GM21576 (cell line): ENCODE measurements around the gene MBD2.
"Not testable (repeated sequence)": the region's sequence is repeated elsewhere in the genome, so short reads cannot be mapped to it uniquely, and the experiment has no call there.

Experiments used
- ATAC-seq: cut with Tn5 transposase; IDR thresholded peaks from one replicate; pipeline ENCODE4 v1.9.1; 2021; ENCODE audit warnings: mild to moderate bottlenecking, moderate library complexity; ENCODE audit not compliant: unreplicated experiment

Gene MBD2

GRCh38 chr18:54224379-54225014, at the start of gene MBD2:
TSS of gene MBD2 (minus strand) at chr18:54224669. CDS start at chr18:54224559, 110 bp downstream.
- ATAC-seq, result peak; percentile 88

- peak; percentile 32 for ATAC-seq
Measured at GRCh38 chr18:54269893-54270844, 45.7 kb upstream of the MBD2 start.

GRCh38 chr18:54268751-54269150, 44.3 kb upstream of the MBD2 start:
- no peak for ATAC-seq

GRCh38 chr18:54267701-54268100, 43.2 kb upstream of the MBD2 start:
- no peak for ATAC-seq

- ATAC-seq, result peak; percentile 80
Measured at GRCh38 chr18:54263904-54264336, 39.5 kb upstream of the MBD2 start.

GRCh38 chr18:54261894-54262293, 37.4 kb upstream of the MBD2 start:
- peak; percentile 75 for ATAC-seq

GRCh38 chr18:54260396-54261072, 36.1 kb upstream of the MBD2 start:
- ATAC-seq, result peak; percentile 27

- ATAC-seq, result not testable (repeated sequence)
Measured at GRCh38 chr18:54257818-54258217, 33.3 kb upstream of the MBD2 start.

GRCh38 chr18:54257015-54257414, 32.5 kb upstream of the MBD2 start:
- no peak for ATAC-seq

GRCh38 chr18:54255141-54255540, 30.7 kb upstream of the MBD2 start:
- ATAC-seq, result no peak

- ATAC-seq, result no peak
Measured at GRCh38 chr18:54254265-54254758, 29.8 kb upstream of the MBD2 start.

- no peak for ATAC-seq
Measured at GRCh38 chr18:54251606-54252390, 27.3 kb upstream of the MBD2 start.

GRCh38 chr18:54250846-54251261, 26.4 kb upstream of the MBD2 start:
- ATAC-seq, result peak; percentile 75

- ATAC-seq, result no peak
Measured at GRCh38 chr18:54247511-54248175, 23.2 kb upstream of the MBD2 start.

GRCh38 chr18:54242327-54242726, 17.9 kb upstream of the MBD2 start:
- ATAC-seq, result no peak

GRCh38 chr18:54241483-54241882, 17.0 kb upstream of the MBD2 start:
- ATAC-seq, result no peak

- ATAC-seq, result no peak
Measured at GRCh38 chr18:54240629-54241107, 16.2 kb upstream of the MBD2 start.

- no peak for ATAC-seq
Measured at GRCh38 chr18:54239601-54240000, 15.1 kb upstream of the MBD2 start.

GRCh38 chr18:54239091-54239490, 14.6 kb upstream of the MBD2 start:
- ATAC-seq, result no peak
